PC-3 (cell line): ENCODE data around the gene KL. TPM values are rescaled to one million over a fixed set of nuclear protein-coding genes. Genes with fewer than 3 reads are reported as not detected.

ENCODE experiments used
- ATAC-seq: fragments of 200-7000 bp; cut with Tn5 transposase; 2 replicates; pipeline ENCODE4 v1.9.1; 2020; ENCODE audit warnings: mild to moderate bottlenecking, moderate library complexity
- BruUV-seq: library from RNA; stranded (reverse); fragments of 400-500 nt; replicated peaks from 2 replicates; lab custom pipeline; 2021; lab: Mats Ljungman, UMichigan
- CTCF ChIA-PET: fragments of 300-600 bp; sonication (Branson Sonifier 250); formaldehyde crosslinking; loops from one replicate; lab custom pipeline; 2022; ENCODE audit warnings: antibody characterized with exemption; lab: Charles Lee
- POLR2A ChIA-PET: fragments of 300-600 bp; sonication (Branson Sonifier 250); formaldehyde crosslinking; loops from one replicate; lab custom pipeline; 2022; ENCODE audit warnings: antibody characterized with exemption; ENCODE audit not compliant: unreplicated experiment; lab: Charles Lee
- DNase-seq: peaks from one replicate; pipeline ENCODE4 v3.0.0-alpha.2; 2015
- H2AFZ ChIP-seq: fragments of 300-600 bp; sonication (generic); 2 replicates; pipeline ENCODE4 v1.6.0; 2016; ENCODE audit warnings: antibody characterized with exemption, low read length
- H3F3A ChIP-seq: fragments of 300-600 bp; sonication (generic); one replicate; pipeline ENCODE4 v1.6.0; 2017; ENCODE audit warnings: antibody characterized with exemption, low read length, control low read depth, mild to moderate bottlenecking; ENCODE audit not compliant: unreplicated experiment
- H3K27ac ChIP-seq: fragments of 300-600 bp; sonication (generic); 2 replicates; pipeline ENCODE4 v1.5.1; 2016; ENCODE audit warnings: mild to moderate bottlenecking, low read length
- H3K27me3 ChIP-seq: fragments of 300-600 bp; sonication (generic); 2 replicates; pipeline ENCODE4 v1.6.1; 2016; ENCODE audit warnings: low read length, mixed read lengths
- H3K36me3 ChIP-seq: fragments of 300-600 bp; sonication (generic); 2 replicates; pipeline ENCODE4 v1.6.1; 2016; ENCODE audit warnings: low read depth, mixed run types, low read length, mixed read lengths
- H3K4me1 ChIP-seq: fragments of 300-600 bp; sonication (generic); 2 replicates; pipeline ENCODE4 v1.5.1; 2016; ENCODE audit warnings: low read length; ENCODE audit not compliant: insufficient read depth
- H3K4me2 ChIP-seq: fragments of 300-600 bp; sonication (generic); 2 replicates; pipeline ENCODE4 v1.6.0; 2016; ENCODE audit warnings: low read length
- H3K4me3 ChIP-seq: fragments of 300-600 bp; sonication (generic); 2 replicates; pipeline ENCODE4 v1.5.1; 2016; ENCODE audit warnings: mild to moderate bottlenecking, low read length, mixed read lengths
- H3K79me2 ChIP-seq: fragments of 300-600 bp; sonication (generic); 2 replicates; pipeline ENCODE4 v1.6.1; 2017; ENCODE audit warnings: low read length, mixed read lengths
- H3K9ac ChIP-seq: fragments of 300-600 bp; sonication (generic); 2 replicates; pipeline ENCODE4 v1.6.0; 2016; ENCODE audit warnings: mild to moderate bottlenecking, low read length
- H3K9me2 ChIP-seq: fragments of 300-600 bp; sonication (generic); replicated peaks from 2 replicates; pipeline ENCODE4 v1.6.1; 2016; ENCODE audit warnings: mixed run types, low read length, mixed read lengths
- H3K9me3 ChIP-seq: fragments of 300-600 bp; sonication (generic); 2 replicates; pipeline ENCODE4 v1.6.1; 2016; ENCODE audit warnings: low read length, mixed read lengths
- H4K20me1 ChIP-seq: fragments of 300-600 bp; sonication (generic); 2 replicates; pipeline ENCODE4 v1.6.1; 2016; ENCODE audit warnings: low read length, mixed read lengths
- EZH2 ChIP-seq: fragments of 300-600 bp; sonication (generic); IDR thresholded peaks from one replicate; pipeline ENCODE4 v1.6.1; 2017; ENCODE audit warnings: antibody characterized with exemption, mild to moderate bottlenecking, low read length; ENCODE audit not compliant: unreplicated experiment
- EZH2phosphoT487 ChIP-seq: fragments of 300-600 bp; sonication (generic); IDR thresholded peaks from 2 replicates; pipeline ENCODE4 v1.6.1; 2018; ENCODE audit warnings: mild to moderate bottlenecking, antibody characterized with exemption, low read length, borderline replicate concordance
- intact Hi-C: fragments of 100-400 bp; cut with micrococcal nuclease; formaldehyde crosslinking; loops from 2 replicates; pipeline ENCODE4 v1.9.0; 2023
- total RNA-seq: library from RNA; depleted of rRNA; stranded (reverse); fragments of >200 nt; gene quantifications from 2 replicates; pipeline ENCODE4 v1.2.3, GENCODE V29; 2014
- TF ChIP-seq, protein P1 (sequence below): fragments of 300-600 bp; sonication (generic); conservative IDR thresholded peaks from 2 replicates; pipeline ENCODE4 v1.5.1; 2017; ENCODE audit warnings: antibody characterized with exemption, low read depth, mild to moderate bottlenecking, low read length

KL gene
- total RNA-seq, 1 experiment from 2014 or later, result 0.07 TPM

DNA sequence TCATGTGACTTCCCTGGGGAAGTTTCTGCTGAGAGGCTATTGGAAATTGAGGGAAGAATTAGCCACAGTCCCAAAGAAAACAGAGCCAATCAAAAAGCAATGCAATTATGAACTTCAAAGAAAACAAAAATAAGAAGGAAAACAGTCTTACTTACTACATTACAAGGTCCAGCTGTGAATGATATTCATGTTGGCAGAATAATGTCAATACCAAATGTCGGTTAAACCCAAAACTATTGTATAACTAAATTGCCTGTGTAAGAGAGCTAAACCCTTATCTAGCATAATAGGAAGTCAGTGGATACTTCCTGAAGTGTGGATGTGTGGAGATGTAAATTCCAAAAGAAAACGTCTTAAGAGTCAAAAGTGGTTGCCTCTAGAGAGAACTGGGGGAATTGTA is 12.4 kb downstream of the KL start:
- Histone ChIP-seq H3K4me1 (no peaks in the 10 kb centered on the region), H3K9ac (no peak overlapping the region), H3K9me2 (no peaks in the 10 kb centered on the region), H3K27ac (no peak overlapping the region), H3K79me2 (no peaks in the 10 kb centered on the region), H4K20me1 (no peaks in the 10 kb centered on the region), H2AFZ (no peak overlapping the region), H3K4me2 (no peak overlapping the region), H3K36me3 (no peaks in the 10 kb centered on the region), H3K4me3 (no peak overlapping the region), H3F3A (no peaks in the 10 kb centered on the region), H3K27me3 (no peaks in the 10 kb centered on the region), H3K9me3 (no peaks in the 10 kb centered on the region)
- TF ChIP-seq, protein P1, sequence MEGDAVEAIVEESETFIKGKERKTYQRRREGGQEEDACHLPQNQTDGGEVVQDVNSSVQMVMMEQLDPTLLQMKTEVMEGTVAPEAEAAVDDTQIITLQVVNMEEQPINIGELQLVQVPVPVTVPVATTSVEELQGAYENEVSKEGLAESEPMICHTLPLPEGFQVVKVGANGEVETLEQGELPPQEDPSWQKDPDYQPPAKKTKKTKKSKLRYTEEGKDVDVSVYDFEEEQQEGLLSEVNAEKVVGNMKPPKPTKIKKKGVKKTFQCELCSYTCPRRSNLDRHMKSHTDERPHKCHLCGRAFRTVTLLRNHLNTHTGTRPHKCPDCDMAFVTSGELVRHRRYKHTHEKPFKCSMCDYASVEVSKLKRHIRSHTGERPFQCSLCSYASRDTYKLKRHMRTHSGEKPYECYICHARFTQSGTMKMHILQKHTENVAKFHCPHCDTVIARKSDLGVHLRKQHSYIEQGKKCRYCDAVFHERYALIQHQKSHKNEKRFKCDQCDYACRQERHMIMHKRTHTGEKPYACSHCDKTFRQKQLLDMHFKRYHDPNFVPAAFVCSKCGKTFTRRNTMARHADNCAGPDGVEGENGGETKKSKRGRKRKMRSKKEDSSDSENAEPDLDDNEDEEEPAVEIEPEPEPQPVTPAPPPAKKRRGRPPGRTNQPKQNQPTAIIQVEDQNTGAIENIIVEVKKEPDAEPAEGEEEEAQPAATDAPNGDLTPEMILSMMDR, result no peak
- TF ChIP-seq EZH2phosphoT487, result no peak
- no peak for TF ChIP-seq EZH2
- ChIA-PET POLR2A (no interaction called here), CTCF (no interaction called here)
- intact Hi-C loops, result no loop called here
- BruUV-seq, result no TSS peak
- DNase-seq, result no peak
- no peak for ATAC-seq

DNA sequence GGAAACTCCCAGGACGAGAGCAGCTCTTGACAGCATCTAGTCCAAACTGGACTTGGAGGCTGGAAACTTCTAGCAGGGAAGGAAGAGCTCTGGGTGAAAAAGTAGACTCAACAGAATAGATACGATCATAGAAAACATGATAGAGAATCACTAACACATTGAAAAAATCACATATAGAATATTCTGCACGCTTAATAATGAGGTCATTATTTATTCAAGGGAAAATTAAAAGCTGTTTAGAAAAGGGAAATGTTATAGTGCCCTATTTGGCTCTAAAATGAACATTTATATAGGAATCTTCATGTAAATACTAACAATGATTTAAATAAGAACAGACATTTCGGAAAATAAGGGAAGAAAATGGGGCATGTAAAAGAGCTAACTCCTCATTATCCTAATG is 15.1 kb downstream of the KL start:
- H3K27me3 ChIP-seq, result no peaks in the 10 kb centered on the region
- ChIA-PET CTCF (no interaction called here), POLR2A (no interaction called here)

DNA sequence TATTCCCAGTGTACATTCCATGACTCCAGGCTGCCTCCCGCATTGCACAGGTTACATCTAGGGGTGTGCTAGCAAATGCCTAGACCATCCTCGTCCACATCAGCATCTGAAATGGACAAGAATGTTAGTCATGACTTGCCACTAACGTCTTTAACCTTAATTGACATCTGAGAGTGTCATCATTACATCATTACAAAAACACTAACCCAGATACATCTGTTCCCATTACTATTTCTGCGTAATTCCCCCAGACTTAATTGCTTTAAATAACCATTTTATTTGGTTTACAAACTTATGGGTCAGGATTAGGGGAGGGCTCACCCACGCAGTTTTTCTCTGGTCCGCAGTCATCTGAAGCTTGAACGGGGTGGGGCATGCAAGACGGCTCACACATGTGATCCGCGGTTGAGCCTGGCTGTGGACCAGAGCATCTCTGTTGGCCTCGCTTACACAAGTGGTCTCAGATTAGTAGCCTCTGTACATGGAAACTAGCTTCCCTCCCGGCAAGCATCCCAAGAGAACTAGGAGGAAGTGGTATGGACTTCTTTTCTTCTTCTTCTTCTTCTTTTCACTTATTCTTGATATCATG is 15.9 kb downstream of the KL start:
- Histone ChIP-seq H2AFZ (no peak overlapping the region), H3K9ac (no peak overlapping the region), H3K27me3 (no peaks in the 10 kb centered on the region), H3K4me2 (no peak overlapping the region), H3K79me2 (no peaks in the 10 kb centered on the region), H3F3A (no peaks in the 10 kb centered on the region), H3K9me2 (no peaks in the 10 kb centered on the region), H3K36me3 (no peaks in the 10 kb centered on the region), H3K9me3 (no peaks in the 10 kb centered on the region), H3K4me3 (no peak overlapping the region), H3K27ac (no peak overlapping the region), H4K20me1 (no peaks in the 10 kb centered on the region), H3K4me1 (no peaks in the 10 kb centered on the region)
- TF ChIP-seq EZH2phosphoT487 (no peak), EZH2 (no peak)
- TF ChIP-seq, protein P1, result no peak
- no TSS peak for BruUV-seq
- intact Hi-C loops, result no loop called here
- DNase-seq (no peak), ATAC-seq (no peak)
- POLR2A ChIA-PET, result no interaction called here
- CTCF ChIA-PET, result no interaction called here

More for the DNA sequence above, 15.1 kb downstream of the KL start:
- Histone ChIP-seq H3K9ac (no peak overlapping the region), H3K4me3 (no peak overlapping the region), H3K79me2 (no peaks in the 10 kb centered on the region), H3K27ac (no peak overlapping the region), H3K4me1 (no peaks in the 10 kb centered on the region), H3K36me3 (no peaks in the 10 kb centered on the region), H3F3A (no peaks in the 10 kb centered on the region), H3K9me2 (no peaks in the 10 kb centered on the region), H3K4me2 (no peak overlapping the region), H3K9me3 (no peaks in the 10 kb centered on the region), H4K20me1 (no peaks in the 10 kb centered on the region), H2AFZ (no peak overlapping the region)
- DNase-seq (no peak), ATAC-seq (no peak)
- intact Hi-C loops, result no loop called here
- BruUV-seq, result no TSS peak
- no peak for TF ChIP-seq EZH2phosphoT487
- no peak for TF ChIP-seq EZH2
- TF ChIP-seq, protein P1, result no peak
